Activated CD4-positive, alpha-beta T cell treated with anti-CD3 and anti-CD28 coated beads, Interleukin-10, Interleukin-2, amounts not matched to agents 100 ng/mL and 50 ng/mL, durations not matched to agents 16 hours and 8 hours (primary cell): Measurements from ENCODE around the gene SMIM36.
"Not testable (repeated sequence)": the region's sequence is repeated elsewhere in the genome, so short reads cannot be mapped to it uniquely, and the experiment has no call there.

Experiments used
- DNase-seq: peaks from one replicate; pipeline ENCODE4 v3.0.0-alpha.2; 2020

The SMIM36 gene

DNA sequence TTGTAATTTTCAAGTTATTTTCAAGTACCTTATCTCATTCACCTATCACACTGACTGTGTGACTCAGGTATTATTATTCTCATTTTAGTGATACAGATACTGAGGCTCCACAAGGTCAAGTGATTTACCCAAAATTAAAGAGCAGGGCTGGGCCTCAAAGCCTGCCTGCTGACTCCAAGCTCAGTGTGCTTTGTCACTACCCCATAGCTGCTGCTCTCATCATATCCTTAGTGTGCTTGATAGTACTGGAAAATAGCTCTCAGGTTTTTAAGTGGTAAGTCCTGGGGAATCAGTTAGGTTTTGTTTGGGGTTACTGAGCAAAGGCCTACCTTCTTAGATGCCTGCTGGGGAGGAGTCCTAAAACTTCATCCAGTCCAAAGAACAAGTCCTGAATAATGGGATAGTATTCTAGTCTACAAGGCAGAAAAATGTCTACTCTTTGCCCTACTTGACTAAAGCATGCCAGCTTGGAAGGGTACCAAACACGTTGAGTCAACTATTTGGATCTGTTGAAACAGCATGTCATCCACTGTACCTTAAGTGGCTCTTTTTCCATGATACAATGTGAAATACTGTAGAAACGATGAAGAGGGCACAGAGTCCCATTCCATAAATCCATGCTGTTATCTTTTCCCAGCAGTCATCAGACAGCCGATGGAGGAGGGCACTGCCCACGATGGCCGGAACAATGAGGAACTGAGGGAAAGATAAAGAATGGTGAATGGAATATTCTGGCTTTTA, 100.4 kb downstream of the SMIM36 start:
- DNase-seq: no peak

GRCh38 chr17:55409030-55409800, 102.0 kb downstream of the SMIM36 start:
- no peak for DNase-seq

GRCh38 chr17:55407641-55408566, 103.3 kb downstream of the SMIM36 start:
- DNase-seq: no peak

DNA sequence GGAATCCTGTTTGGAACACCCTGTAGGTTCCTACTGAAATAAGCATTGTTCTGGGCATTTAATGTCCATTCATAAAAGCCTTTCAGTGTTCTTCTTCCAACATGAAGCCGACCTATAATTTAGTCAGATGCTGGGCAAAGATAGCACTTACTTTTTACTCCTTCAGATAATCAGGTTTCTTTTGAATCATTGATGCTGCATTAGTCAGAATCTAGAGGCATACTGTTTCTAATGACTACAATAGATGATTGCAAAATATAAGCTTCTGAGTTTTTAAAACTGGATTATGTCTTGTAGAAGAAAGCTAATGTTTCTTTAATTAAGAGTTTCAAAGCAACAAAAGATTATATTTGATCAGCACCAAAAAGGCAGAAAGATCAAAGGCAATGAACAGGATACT, 105.7 kb downstream of the SMIM36 start:
- no peak for DNase-seq

GRCh38 chr17:55404197-55404596, 107.1 kb downstream of the SMIM36 start:
- DNase-seq: not testable (repeated sequence)

DNA sequence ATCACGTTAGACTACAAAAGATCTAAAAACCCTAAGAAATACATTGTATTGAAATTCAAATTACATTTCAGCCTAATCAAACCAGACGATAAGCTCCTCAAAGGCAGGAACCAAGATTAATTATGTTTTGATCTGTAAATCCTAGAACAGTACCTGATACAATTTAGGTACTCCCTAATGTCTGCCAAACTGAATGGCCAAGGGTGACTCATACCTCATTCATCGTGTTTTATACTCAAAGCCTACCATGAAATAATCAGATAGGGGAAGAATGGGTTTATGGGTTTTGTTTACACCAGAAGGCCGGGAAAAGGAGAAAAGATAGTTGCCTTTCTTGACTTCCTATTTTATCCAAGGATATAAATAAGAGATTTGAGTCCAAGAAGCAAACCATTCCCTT, 108.9 kb downstream of the SMIM36 start:
- no peak for DNase-seq
